NCI-H69 (cell line): ENCODE data around the gene DENND1C.

ENCODE experiments used
- DNase-seq: peaks from one replicate; lab custom pipeline; 2025; lab: John Stamatoyannopoulos, UW

DENND1C gene

GRCh38 chr19:6478815-6479214 lies 2.8 kb downstream of the DENND1C start:
- DNase-seq, result no peak

GRCh38 chr19:6476896-6477431 lies 4.6 kb downstream of the DENND1C start:
- DNase-seq, result no peak

- no peak for DNase-seq
Observed at GRCh38 chr19:6476155-6476895, 5.3 kb downstream of the DENND1C start.

- DNase-seq, result no peak
Observed at GRCh38 chr19:6475321-6476108, 6.1 kb downstream of the DENND1C start.

GRCh38 chr19:6473647-6474046 lies 7.9 kb downstream of the DENND1C start:
- DNase-seq, result no peak

- no peak for DNase-seq
Observed at GRCh38 chr19:6472713-6473112, 8.9 kb downstream of the DENND1C start.

DNA sequence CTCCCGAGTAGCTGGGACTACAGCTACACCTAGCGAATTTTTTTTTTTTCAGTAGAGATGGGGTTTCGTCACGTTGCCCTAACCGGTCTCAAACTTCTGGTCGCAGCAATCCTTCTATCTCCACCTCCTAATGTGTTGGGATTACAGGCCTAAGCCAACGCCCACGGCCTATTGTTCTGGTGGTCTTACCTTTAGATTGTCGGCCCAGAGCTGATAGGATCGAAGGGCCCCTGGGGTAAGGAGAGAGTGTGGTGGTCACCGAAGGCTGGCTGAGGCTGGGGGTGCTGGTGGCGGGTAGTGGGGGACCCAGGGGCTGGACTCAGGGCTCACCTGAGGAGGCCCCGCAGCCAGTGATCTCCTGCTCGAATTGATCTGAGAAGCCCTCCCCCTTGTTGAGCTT lies 10.5 kb downstream of the DENND1C start:
- no peak for DNase-seq

DNA sequence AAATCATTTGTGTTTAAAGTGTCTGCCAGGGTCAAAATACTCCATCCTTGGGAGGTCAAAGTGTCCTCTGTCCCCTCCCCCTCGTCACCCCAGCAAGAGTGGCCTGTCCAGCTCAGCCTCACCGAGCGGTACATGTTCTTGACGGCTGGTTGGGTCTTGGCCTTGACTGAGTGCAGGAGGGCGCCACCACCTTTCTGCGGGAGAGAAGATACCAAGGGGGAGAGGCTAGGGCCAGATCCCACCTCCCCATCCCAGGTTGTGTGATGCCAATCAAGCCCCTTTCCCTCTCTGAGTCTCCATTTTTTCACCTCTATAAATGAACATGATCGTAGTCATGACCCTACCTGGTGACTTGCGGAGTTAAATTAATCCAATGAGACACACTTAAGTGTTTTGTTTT lies 11.4 kb downstream of the DENND1C start:
- DNase-seq, result no peak

DNA sequence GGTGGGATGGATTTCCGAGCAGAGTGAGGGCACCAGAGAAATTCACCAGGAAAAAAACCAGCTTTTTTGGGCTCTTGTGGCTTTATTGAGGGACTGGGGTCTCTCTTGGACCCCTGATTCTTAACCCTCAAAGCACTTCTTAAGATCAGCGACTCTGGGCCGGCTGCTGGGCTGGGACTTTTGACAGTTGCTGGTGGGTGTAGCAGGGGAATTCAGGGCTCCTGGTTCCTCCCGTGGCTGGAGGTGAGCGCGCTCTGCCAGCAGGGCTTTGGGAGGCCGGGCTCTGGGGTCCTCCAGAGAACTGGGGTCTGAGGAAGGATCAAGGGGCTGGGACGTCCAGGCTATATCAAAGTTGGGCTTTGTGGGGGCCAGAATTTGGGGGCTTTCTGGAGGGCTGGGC lies 14.2 kb downstream of the DENND1C start:
- DNase-seq, result no peak

GRCh38 chr19:6466526-6467248 lies 14.9 kb downstream of the DENND1C start:
- DNase-seq, result no peak

DNA sequence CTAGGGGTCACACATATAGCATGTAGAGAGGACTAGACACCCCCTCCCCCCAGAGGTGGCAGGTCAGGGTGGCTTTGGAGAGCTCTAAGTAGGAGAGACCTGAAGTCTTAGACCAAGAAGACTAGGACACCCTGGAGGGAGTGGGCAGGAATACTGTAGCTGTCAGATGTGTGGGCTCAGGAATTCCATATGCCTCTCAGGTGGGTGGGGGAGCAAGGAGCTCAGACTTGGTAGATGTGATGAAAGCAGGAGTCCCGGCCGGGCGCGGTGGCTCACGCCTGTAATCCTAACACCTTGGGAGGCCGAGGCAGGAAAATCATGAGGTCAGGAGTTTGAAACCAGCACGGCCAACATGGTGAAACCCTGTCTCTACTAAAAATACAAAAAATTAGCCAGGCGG lies 15.9 kb downstream of the DENND1C start:
- no peak for DNase-seq

GRCh38 chr19:6465006-6465405 lies 16.6 kb downstream of the DENND1C start:
- no peak for DNase-seq

DNA sequence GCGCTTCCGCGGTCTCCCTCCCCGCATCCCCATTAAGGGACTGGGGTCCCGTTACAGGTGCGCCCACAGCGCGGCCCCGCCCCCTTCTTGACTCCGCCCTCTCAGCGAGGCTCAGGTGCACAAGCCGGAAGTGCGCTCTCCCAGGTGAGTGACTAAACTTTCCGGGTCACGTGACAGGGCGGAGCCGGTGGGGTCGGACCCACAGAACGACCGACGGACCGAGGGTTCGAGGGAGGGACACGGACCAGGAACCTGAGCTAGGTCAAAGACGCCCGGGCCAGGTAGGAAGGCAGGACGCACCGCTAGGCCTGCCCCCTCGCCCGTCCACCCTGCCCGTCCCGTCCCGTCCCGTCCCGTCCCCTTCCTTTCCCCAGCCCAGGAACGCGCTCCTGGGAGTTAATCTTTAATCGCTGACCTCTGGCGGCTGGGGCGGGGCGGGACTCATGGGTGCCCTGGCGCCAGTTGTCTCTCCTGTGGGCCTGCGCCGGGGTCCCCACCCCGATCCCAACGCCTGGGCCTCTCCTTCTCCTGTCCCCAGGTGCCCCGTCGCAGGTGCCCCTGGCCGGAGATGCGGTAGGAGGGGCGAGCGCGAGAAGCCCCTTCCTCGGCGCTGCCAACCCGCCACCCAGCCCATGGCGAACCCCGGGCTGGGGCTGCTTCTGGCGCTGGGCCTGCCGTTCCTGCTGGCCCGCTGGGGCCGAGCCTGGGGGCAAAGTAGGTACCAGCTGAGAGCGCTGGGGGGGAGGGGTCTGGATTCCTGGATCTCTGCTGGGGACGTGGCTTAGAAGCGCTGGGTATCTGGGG lies 17.3 kb downstream of the DENND1C start, which contains the start of gene CRB3:
Gene CRB3 (plus strand): TSS at position 202 of the 804 bp plus-strand sequence. CDS start 431 bp downstream, at position 633.
- DNase-seq, result peak; percentile 62

DNA sequence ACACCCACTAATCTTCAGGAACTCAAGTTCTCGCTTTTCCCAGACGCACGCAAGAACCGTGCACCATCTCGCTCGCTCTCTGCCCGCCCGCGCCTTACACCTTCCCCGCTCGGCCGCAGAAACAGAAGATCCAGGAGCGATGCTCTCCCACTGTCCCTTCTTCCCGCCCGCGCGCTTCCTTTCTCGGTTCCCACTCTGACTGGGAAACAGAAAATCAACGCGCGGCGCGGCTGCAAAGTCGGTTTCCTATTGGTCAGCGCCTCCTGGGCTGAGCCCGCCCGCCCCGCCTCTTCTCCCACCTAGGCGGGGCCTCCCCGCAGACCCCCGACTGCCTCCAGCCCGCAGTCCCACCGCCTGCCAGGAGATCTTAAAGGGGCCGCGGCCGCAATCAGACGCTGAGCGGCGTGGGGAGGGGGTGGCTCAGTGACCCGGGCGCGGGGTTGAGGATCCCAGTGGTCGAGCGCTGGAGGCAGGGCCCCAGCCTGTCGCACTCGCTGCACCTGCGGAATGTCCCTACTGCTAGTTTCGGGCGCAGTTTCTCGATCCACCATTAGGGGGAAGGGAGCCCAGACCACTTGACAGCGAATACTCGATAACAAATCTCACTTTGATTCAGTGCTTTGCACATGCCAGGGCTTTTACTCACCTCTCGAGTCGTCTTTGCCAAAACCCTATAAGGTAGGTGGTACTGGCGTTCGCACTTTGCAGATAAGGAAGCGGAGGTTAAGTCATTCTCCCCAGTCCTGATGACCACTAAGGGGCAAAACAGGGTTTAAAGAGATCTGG lies 21.3 kb downstream of the DENND1C start:
- peak; percentile 99 for DNase-seq

GRCh38 chr19:6459262-6460098 lies 22.1 kb downstream of the DENND1C start, which contains the start of gene SLC25A23:
SLC25A23 (minus strand) TSS chr19:6459792; CDS start chr19:6459628, 164 bp downstream.
- DNase-seq, result peak; percentile 77

- no peak for DNase-seq
Observed at GRCh38 chr19:6458695-6459261, 22.8 kb downstream of the DENND1C start.

DNA sequence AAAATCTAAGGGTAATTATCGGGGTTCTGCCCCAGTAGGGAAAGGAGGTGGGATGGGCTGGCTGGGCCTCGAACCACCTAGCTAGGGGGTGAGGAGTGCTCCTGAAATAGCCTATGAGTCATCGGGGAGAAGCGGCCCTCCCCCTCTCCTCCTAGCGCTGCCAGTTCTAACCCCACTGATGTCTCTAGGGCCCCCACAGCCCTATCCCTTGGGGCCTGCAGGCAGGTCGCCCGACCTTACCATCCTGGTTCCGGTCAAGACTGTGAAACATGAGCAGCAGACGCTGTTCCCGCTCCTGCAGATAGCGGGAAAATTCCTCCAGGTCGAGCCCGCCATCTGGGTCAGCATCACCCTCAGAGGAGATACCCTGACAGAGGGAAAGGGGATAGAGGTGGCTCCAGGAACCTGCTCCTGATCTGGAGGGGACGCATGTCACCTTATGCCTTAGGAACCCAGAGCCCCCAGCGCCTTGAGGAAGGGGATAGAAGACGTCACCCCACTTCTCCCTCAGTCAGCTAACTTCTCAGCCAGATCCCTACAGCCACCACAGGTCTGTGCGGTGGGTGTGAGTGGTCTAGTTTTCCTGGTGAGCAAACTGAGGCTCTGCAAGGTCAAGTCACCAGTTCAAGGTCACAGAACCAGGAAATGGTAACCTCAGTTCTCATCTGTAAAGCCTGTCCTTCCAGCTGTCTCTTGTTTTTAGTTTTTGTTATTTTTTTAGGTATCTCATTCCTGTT lies 23.5 kb downstream of the DENND1C start:
- no peak for DNase-seq

DNA sequence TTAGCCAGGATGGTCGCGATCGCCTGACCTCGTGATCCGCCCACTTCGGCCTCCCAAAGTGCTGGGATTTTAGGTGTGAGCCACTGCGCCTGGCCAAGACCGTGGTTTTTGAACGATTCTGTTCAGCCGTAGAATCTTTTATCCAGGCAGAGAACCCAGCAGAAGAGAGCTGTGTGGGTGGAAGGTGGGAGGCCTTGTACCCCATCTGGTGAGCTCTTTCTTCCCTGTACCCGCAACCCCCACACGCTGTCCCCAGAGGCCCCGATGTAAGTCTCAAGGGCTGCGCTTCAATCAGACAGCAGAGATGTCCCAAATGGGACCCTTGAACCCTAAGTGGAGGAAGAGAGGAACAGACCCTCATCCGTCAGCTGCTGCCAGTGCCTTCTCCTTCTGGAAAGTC lies 25.7 kb downstream of the DENND1C start:
- DNase-seq, result no peak
